Kidney tubule cell (primary cell): ENCODE results near the gene IRGC.
A peak's percentile ranks its signal among the peaks of the same experiment; 100 is the strongest.
"Not testable (repeated sequence)": the region's sequence is repeated elsewhere in the genome, so short reads cannot be mapped to it uniquely, and the experiment has no call there.

Experiments used
- DNase-seq: peaks from one replicate; pipeline ENCODE4 v3.0.0-alpha.2; 2018; ENCODE audit warnings: low spot score

Gene IRGC, protein sequence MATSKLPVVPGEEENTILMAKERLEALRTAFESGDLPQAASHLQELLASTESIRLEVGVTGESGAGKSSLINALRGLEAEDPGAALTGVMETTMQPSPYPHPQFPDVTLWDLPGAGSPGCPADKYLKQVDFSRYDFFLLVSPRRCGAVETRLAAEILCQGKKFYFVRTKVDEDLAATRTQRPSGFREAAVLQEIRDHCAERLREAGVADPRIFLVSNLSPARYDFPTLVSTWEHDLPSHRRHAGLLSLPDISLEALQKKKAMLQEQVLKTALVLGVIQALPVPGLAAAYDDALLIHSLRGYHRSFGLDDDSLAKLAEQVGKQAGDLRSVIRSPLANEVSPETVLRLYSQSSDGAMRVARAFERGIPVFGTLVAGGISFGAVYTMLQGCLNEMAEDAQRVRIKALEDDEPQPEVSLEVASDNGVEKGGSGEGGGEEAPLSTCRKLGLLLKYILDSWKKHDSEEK

DNA sequence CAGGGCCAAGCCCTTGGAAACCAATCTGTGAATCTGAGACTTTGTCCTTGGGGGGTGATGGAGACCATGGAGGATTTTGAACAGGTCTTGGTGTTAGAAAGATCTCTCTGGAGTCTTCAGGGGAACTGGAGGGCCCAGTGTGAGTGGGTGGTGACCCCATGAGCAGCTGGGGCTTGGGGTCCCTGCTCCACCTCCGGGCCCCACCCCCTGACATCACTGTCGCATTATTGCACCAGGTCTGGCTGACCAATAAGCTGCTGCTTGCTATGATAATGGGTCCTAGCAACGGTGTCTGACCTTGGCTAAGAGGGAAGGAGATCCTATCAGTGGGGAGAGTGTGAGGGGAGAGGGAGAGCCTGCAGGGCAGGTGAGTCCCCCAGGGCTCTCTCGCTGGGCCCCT lies at the start of gene IRGC:
IRGC (plus strand) TSS at position 301 of the 400 bp plus-strand sequence. CDS start 2,483 bp downstream, outside the sequence.
- no peak for DNase-seq

DNA sequence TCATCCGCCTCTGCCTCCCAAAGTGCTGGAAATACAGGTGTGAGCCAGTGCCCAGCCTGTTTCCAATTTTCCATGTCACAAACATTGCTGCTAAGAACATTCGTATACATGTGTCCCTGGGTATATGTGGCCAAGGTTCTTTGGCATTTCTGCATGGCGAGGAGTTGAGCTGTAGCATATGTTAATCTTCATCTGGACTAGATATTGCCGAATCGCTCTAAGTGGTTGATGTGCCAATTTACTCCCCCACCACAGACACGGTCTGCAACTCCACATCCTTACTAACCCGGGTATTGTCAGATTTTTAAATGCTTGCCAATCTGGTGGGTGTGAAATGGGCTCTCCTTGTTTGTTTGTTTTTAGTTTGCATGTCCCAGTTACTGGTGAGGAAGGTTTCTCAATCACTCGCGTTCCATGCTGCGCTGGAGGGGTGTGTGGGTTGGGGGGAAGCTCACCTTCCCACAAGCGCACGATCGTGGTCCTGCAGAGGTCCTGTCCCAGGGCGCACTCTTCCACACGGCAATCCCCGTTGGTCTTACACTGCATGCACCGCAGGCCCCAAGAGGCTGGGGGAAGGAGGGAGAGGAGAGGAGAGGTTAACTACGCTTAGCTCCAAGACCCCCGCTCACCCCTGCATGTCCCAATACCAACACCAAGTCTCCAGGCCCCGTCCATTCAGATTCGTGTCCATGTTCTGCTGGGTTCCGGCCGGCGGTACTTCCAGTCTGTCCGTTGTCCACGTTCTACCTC lies 48.6 kb upstream of the IRGC start:
- DNase-seq: no peak

DNA sequence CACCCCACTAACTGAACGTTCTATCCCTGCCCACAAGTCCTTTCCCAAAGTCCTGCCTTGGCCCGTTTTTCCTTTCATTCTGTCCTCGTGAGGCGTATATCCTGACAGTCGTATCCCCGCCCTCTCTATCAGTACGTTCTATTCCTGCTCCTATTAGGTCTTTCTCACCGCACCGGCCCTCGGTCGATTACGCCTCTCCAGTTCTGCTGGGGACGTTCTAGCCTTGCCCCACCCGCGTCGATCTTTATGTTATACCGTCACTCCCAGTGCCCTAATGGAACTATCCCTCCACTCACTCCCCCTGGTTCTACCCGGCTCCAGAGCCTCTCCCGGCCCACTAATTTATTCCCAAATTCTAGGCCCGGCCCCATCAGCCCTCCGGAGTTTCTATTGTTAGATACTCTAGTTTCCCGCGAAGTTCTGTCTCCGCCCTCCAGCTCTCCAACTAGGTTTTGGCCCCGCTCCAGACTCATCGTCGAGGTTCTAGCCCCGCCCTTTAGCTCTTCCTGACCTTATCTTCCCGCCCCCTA lies 47.9 kb upstream of the IRGC start:
- DNase-seq: no peak

DNA sequence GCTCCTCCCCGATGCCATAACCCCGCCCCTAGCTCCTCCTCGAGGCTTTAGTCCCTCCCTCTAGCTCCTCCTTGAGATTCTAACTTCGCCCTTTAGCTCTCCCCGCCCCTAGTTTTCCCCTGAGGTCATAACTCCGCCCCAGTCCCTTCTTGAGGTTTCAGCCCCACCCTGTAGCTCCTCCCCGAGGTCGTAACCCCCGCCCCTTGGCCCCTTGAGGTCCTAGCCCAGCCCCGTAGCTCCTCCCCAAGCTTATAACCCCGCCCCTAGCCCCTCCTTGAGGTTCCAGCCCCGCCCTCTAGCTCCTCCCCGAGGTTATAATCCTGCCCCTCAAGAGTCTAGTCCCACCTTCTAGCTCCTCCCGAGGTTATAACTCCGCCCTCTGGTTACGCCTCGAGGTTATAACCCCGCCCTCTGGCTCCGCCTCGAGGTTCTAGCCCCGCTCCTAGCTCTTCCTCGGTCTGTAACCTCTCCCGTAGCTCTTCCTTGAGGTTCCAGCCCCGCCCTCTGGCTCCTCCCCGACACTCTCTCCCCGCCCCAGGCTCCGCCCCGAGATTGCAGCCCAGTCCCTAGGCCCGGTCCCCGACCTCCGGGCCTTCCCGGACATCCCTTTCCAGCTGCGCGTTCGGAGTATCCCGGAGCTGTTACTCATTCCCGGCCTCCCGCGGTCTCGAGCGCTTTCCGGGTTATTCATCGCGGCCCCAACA lies 47.3 kb upstream of the IRGC start:
- DNase-seq: peak; percentile 100

DNA sequence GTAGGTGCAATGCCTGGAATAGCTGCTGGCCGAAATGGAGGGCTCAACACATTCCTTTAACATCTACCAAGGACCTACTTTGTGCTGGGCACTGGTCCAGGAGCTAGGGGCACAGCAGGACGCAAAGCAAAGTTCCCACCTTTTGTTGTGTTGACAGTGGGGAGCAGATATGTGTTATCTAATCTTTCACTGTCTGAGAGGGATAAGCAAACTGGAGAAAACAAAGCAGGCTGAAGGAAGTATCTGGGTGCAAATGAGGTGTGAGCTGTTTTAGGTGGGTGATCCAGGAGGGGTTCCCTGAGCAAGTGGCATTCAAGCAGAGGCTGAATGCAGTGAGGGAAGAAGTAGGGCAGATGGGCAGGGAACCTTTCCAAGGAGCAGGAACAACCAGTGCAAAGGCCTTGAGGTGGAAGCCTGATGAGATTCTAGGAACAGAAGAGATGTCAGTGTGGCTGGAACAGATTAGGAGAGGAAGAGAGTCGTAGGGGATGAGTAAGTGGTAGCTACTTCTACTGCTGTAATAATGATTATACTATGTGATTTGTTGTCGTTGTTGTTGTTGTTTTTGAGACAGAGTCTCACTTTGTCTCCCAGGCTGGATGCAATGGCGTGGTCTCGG lies 43.7 kb upstream of the IRGC start:
- DNase-seq: no peak

DNA sequence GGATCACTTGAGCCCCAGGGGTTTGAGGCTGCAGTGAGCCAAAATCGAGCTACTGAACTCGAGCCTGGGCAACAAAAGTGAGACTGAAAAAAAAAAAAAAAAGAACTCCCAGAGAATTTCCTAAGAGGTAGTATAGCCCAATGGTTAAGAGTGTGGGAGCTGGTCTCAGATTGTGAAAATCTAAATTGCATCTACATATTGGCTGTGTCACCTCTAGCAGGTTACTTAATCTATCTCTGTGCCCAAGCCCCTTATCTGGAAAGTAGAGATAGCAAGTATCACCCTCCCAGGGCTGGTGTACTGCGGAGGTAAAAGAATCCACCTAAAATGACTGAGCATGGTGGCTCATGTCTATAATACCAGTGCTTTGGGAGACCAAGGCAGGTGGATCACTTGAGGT lies 42.2 kb upstream of the IRGC start:
- no peak for DNase-seq

DNA sequence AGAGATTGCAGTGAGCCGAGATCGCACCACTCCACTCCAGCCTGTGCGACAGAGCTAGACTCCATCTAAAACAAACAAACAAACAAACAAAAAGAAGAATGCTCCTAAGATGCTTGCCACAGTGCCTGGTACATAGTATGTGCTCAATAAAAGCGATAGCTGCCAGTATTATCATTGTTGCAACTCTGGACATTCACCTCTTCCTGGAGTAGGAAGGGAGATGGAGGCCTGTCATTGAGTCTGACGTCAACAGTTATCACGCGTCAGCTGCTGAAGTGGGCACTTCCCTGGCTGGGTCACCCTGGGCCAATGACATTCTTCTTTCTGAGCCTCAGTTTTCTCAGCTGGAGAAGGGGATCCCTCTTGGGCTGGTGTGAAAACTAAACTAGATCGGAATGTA lies 41.7 kb upstream of the IRGC start:
- no peak for DNase-seq

DNA sequence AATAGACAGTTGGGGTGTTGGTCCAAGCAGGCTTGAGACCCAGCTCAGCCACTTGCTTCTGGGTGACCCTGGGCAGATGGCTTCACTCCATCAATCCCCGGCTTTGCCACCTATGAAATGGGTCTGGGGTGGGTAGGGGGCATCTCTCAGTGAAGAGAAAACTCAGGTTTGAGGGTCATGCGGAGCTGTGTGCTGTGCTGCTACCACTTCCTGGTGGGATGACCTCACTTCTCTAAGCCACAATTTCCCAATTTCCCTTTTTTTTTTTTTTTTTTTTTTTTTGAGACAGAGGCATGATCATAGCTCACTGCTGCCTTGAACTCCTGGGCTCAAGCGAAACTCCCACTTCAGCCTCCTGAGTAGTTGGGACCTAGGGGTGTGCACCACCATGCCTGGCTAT lies 41.3 kb upstream of the IRGC start:
- peak; percentile 71 for DNase-seq

DNA sequence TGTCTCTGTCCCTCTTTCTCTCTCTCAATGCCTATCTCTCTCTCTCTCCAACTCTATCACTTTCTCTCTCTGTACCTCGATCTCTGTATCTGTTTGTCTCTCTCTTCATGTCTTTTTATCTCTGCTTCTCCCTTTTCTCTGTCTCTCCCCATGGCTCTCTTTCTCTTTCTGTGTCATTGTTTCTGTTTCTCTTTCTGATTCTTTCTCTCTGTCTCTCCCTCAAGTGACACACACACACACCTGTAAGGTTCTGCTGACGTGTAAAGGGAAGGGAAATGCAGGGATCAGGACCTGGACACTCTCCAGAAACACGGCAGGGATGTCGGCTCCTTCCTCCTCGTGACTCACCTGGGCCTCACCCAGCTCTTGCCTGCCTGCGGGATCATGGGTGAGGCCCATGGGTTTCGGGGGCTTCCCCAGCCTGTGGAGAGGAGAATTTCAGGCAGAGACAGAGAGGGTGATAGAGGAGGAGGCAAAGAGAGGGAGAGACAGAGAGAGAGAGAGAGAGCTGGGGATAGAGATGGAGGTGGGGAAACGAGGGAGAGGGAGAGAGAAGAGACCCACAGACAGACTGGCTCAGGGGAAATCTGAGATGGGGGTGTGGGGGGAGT lies 40.5 kb upstream of the IRGC start:
- DNase-seq: peak; percentile 99

DNA sequence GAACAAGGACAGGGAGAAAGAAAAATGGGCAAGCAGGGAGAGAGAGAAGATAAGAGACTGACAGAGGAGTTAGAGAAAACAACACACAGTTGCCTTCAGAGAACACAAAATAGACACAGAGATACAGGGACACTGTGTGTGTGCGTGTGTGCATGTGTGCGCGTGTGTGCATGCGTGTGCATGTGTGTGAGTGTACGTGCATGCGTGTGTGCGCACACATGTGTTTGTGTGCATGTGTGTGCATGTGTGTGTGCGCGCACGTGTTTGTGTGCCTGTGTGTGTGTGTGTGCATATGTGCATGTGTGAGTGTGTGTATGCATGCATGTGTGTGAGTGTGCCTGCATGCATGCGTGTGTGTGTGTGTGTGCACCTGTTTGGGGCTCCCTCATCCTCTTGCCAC lies 40.0 kb upstream of the IRGC start:
- DNase-seq: no peak

DNA sequence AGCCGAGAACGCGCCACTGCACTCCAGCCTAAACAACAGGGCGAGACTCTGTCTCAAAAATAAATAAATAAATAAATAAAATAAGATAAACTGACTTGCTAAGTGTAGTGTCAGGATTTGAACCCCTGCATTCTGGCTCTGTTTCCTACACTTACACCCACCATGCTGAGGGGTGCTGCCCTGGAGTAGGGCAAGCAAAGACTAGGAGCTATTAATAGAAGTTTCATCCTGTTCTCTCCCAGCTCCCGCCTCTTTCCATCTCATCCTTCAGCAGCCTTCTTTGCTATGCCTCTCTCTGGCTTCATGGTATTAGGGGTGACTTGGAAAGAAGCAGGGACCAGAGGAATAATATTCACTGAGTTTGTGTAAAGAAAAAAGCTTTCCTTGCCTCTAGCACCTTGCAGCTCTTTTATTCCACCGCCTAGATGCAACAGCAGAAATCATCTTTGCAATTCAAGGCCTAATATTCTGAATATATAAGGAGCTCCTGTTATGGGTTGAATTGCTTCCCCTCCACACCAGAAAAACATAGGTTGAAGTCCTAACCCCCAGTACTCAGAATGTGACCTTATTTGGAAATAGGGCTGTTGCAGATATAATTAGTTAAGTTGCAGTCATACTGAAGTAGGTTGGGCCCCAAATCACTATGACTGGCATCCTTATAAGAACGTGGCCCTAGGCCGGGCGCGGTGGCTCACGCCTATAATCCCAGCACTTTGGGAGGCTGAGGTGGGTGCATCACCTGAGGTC lies 37.2 kb upstream of the IRGC start:
- DNase-seq: no peak

DNA sequence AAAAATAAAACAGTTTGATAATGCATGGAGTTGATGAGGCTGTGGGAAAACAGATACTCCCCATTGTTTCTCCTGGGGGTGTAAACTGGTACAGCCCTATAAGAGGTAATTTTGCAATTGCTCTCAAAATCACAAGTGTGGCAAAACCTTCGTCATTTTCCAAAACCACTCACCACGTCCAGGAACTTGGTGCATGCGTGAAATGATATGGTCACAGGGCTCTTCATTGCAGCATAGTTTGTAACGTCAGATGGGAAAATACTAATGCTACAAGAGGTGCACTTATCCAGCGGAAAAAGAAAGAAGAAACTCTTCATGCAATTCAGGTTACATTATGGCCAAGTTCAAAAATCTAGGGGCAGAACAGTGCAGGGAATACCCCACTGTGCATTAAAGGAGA lies 34.1 kb upstream of the IRGC start:
- no peak for DNase-seq

DNA sequence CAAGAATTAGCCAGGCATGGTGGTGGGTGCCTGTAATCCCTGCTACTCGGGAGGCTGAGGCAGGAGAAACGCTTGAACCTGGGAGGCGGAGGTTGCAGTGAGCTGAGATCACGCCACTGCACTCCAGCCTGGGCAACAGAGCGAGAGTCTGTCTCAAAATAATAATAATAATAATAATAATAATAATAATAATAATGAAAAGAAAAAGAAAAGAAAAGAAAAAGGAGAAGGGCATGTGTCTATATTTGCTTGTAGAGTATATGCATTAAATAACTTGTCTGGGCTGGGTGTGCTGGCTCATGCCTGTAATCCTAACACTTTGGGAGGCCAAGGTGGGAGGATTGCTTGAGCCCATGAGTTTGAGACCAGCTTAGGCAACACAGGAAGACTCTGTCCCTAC lies 33.6 kb upstream of the IRGC start:
- DNase-seq: not testable (repeated sequence)

DNA sequence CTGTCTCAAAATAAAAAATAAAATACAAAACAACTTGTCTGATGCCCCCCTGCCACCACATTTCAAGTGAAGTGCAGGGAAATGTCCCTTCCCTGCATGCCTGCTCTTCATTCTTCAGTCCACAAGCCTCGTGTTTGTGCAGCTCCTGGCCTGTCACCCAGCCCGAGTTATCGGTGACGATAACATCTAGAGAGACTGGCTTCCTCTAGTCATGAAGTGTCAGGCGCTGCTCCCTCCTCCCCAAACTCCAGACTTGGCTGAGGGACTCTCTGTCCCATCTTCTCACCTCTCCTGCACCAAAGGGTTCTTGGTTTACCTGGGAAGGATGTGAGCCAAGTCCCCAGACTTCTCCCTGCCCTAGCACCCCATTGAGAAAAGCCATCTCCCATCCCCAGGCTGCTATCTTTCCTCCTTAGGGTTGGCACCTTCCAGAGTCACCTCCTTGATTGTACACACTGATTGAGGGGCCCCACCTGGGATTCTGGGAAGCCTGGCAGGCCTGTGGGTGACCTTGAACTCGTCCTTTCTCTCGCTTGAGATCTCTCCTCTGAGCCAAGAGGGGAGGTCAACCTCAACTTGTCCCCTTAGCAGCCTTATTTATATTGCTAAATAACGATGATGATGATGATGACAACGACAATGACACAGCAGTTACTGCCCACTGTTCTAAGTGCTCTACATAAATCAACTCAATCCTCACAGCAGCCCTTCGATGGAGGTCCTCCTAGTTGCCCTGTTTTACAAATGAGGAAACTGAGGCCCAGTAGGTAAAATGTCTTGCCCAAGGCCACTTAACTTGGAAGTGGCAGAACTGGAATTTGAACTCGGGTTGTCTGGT lies 32.8 kb upstream of the IRGC start:
- no peak for DNase-seq

DNA sequence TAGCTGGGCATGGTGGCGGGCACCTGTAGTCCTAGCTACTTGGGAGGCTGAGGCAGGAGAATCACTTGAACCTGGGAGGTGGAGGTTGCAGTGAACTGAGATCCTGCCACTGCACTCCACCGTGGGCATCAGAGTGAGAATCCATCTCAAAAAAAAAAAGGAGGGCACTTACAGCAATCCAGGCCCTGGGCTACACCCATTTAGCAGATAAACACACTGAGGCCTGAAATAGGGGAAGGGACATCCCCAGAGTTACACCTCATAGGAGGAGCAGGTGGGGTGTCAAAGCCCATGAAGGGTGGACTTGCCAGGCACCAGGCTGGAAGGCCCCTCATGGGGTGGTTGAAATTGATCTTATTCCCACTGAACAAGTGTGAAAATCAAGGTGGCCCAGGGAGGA lies 32.0 kb upstream of the IRGC start:
- no peak for DNase-seq

DNA sequence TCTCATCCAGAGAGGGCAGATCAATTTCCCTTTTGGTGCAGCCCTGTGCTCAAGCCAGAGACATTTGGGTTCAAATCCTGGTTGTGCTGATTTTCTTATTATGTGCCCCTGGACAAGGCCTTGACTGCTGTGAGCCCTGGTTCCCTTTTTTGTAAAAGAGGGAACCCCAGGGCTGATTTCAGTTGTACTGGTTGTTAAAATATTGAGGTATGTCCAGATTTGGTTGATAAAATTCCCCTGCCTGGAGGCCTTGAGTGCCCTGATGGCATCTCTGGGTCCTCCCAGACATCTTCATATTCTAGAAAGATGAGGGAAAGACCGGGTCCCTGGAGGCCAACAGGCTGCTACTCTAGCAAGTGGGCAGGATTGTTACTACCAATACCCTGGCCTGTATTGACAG lies 31.6 kb upstream of the IRGC start:
- DNase-seq: no peak

DNA sequence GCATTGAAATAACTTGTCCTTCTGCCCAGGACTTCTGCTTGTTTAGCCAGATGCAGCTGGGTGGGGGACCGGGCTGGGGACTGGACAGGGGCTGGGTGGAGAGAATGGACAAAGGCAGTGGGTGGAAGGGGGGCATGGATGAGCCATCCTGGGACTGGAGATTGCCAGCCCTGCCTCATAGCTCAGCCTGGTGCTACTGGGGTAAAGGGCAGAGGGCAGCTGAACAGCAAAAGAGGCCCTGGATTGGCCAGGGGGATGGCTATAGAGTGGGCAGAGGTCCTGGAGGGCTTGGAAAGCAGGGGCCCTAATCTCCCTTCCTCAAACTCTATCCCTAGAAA lies 28.2 kb upstream of the IRGC start:
- no peak for DNase-seq

DNA sequence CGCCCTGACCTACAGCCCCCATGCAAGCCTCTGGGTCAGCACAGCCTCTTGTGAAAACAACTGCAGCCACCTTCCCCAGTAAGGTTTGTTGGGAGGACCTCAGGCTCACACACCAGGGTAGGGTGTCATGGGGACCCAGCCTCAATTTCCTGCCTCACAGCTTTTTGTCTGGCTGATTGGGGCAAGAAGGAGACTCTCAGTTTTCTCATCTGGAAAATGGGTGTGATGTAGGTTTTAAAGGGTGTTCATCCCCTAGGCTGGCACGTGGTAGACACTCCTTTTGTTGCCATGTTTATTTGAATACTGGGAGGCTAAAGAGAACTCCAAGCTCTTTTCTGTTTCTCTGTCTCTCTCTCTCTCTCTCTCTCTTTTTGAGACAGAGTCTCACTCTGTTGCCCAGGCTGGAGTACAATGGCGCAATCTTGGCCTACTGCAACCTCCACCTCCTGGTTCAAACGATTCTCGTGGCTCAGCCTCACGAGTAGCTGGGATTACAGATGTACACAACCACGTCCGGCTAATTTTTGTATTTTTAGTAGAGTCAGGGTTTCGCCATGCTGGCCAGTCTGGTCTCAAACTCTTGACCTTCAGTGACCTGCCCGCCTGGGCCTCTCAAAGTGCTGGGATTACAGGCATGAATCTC lies 27.7 kb upstream of the IRGC start:
- DNase-seq: no peak

DNA sequence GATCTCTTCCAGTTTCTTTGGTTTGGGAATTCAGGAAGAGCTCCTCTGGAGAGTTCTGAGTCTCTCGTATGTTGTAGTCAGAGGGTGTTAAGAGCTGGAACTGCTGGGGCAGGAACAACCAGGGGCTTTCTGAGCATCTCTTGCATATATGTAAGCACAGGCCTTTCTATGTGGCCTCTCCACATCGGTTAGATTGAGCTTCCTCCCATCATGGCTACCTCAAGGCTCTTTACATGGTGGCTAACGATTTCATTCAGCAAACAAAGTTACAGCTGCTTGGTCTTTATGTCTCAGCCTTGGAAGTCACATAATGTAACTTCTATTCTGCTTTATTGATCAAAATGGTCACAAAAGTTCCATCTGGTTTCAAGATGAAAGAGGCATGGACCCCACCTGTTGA lies 25.4 kb upstream of the IRGC start:
- DNase-seq: no peak

DNA sequence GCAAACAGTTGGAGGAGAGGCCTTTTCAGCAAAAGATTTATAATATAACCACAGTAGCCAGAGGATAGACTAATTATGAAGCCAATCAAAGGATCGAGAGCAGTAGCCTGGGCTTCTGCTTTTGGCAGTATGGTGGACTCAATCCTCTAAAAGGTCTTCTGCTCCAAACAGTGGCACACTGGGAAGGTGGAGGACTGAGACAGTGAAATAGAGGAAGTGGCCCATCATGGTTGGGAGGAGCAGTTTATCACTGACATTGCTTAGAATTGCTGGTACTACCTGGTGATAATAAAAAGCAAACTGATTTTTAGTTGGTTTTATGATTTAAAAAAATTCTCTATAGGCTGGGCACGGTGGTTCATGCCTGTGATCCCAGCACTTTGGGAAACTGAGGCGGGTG lies 25.0 kb upstream of the IRGC start:
- DNase-seq: no peak
